Smooth muscle cell (in vitro differentiated cells): ENCODE measurements around the gene ADGRF1. TPM values are rescaled to one million over a fixed set of nuclear protein-coding genes. Genes with fewer than 3 reads are reported as not detected.
A peak's percentile ranks its signal among the peaks of the same experiment; 100 is the strongest.
"Not testable (repeated sequence)": the region's sequence is repeated elsewhere in the genome, so short reads cannot be mapped to it uniquely, and the experiment has no call there.

Source experiments
- DNase-seq: peaks from one replicate; lab custom pipeline; 2025; ENCODE audit not compliant: unreplicated experiment; lab: John Stamatoyannopoulos, UW
- H2AFZ ChIP-seq: fragments of 200-600 bp; sonication (generic); 2 replicates; pipeline ENCODE4 v1.6.0; 2016; ENCODE audit warnings: antibody characterized with exemption, low read depth, mild to moderate bottlenecking
- H3F3A ChIP-seq: fragments of 200-600 bp; sonication (generic); 2 replicates; pipeline ENCODE4 v1.6.0; 2017; ENCODE audit warnings: antibody characterized with exemption, low read depth
- H3K27ac ChIP-seq: fragments of 200-600 bp; sonication (generic); 2 replicates; pipeline ENCODE4 v1.5.1; 2016; ENCODE audit warnings: low read depth, mild to moderate bottlenecking
- H3K27me3 ChIP-seq: fragments of 200-600 bp; sonication (generic); 2 replicates; pipeline ENCODE4 v1.6.1; 2016; ENCODE audit warnings: low read depth, mild to moderate bottlenecking
- H3K36me3 ChIP-seq: fragments of 200-600 bp; sonication (generic); 2 replicates; pipeline ENCODE4 v1.5.1; 2016; ENCODE audit warnings: low read depth
- H3K4me1 ChIP-seq: fragments of 200-600 bp; sonication (generic); 2 replicates; pipeline ENCODE4 v1.5.1; 2016; ENCODE audit warnings: low read depth
- H3K4me2 ChIP-seq: fragments of 200-600 bp; sonication (generic); 2 replicates; pipeline ENCODE4 v1.6.0; 2016; ENCODE audit warnings: mild to moderate bottlenecking
- H3K4me3 ChIP-seq: fragments of 200-600 bp; sonication (generic); 2 replicates; pipeline ENCODE4 v1.5.1; 2016; ENCODE audit warnings: mild to moderate bottlenecking
- H3K79me2 ChIP-seq: fragments of 200-600 bp; sonication (generic); 2 replicates; pipeline ENCODE4 v1.6.0; 2016; ENCODE audit warnings: low read depth, mild to moderate bottlenecking
- H3K9ac ChIP-seq: fragments of 200-600 bp; sonication (generic); 2 replicates; pipeline ENCODE4 v1.6.0; 2016; ENCODE audit warnings: low read depth
- H3K9me3 ChIP-seq: fragments of 200-600 bp; sonication (generic); replicated peaks from 2 replicates; pipeline ENCODE4 v1.5.1; 2016; ENCODE audit warnings: low read depth
- H4K20me1 ChIP-seq: fragments of 200-600 bp; sonication (generic); 2 replicates; pipeline ENCODE4 v1.6.0; 2016; ENCODE audit warnings: low read depth
- CTCF ChIP-seq: fragments of 200-600 bp; sonication (generic); IDR thresholded peaks from 2 replicates; pipeline ENCODE4 v1.5.1; 2017; ENCODE audit warnings: borderline replicate concordance, mild to moderate bottlenecking, antibody characterized with exemption; ENCODE audit not compliant: insufficient read depth, poor library complexity, severe bottlenecking
- WGBS: methylation state at CpG from one replicate; pipeline ENCODE4 v1.1.7; 2016; ENCODE audit warnings: low lambda C conversion rate; 5-methylcytosine and 5-hydroxymethylcytosine counted together
- polyA plus RNA-seq: library from polyadenylated mRNA; unstranded; fragments of >200 nt; fragmentation: Nextera tagmentation; extraction: Ambion mirVana; gene quantifications from 2 replicates; pipeline ENCODE4 v1.2.1, GENCODE V29; 2016
- total RNA-seq: library from RNA; depleted of rRNA; stranded (reverse); fragments of >200 nt; gene quantifications from 2 replicates; pipeline ENCODE4 v1.2.3, GENCODE V29; 2014

ADGRF1 gene
- total and polyA plus RNA-seq, 2 experiments from 2014 or later, result not detected

DNA sequence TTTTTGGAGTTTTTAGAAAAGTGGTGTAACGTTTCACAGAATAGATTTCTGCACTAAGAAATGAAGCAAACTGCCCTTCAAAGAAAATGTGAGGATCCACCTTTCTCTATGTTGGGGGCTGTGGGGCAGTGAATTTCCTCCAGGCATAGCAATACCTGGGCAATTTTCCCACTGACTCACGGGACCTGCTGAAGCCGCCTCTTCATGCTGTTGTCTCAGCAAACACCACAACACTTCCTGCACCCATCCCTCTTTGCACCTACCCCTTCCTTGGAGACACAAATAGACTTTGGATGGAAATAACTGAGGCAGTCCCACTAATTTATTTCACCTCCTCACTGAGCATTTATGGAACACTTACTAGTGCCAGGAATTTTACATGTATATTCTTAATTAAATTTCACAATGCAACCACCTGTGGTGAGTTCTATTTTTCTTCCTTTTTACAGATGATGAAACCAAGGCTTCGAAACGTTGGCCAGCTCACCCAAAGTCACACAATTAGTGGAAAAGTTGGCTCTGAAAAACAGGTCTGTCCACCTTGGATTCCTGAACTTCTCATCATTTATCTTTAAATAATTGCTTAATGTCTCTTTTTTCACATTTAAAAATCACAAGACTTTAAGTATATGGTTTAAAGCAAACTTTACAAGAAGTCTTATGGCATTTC, 17.2 kb upstream of the ADGRF1 start:
- 74% methylated on average over 5 of the region's 5 CpGs for WGBS
- peak overlapping the region; percentile 21 for H3K27ac ChIP-seq

GRCh38 chr6:47057830-47058540, 15.9 kb upstream of the ADGRF1 start:
- no peaks in the 10 kb centered on the region for H3F3A ChIP-seq
- 75% methylated on average over 1 of the region's 1 CpG for WGBS
- H3K4me3 ChIP-seq, result no peak overlapping the region
- no peaks in the 10 kb centered on the region for H3K4me1 ChIP-seq
- no peaks in the 10 kb centered on the region for H3K79me2 ChIP-seq
- H3K9ac ChIP-seq, result no peak overlapping the region
- H2AFZ ChIP-seq, result no peak overlapping the region
- H3K4me2 ChIP-seq, result no peak overlapping the region
- no peaks in the 10 kb centered on the region for H4K20me1 ChIP-seq
- no peak for TF ChIP-seq CTCF
- H3K27ac ChIP-seq, result peak overlapping the region; percentile 29
- no peaks in the 10 kb centered on the region for H3K9me3 ChIP-seq
- H3K27me3 ChIP-seq, result no peaks in the 10 kb centered on the region
- H3K36me3 ChIP-seq, result no peaks in the 10 kb centered on the region
- DNase-seq, result no peak

More for the DNA sequence above, 17.2 kb upstream of the ADGRF1 start:
- Histone ChIP-seq H3K79me2 (no peaks in the 10 kb centered on the region), H2AFZ (no peak overlapping the region), H3K27me3 (no peaks in the 10 kb centered on the region), H3K4me3 (no peak overlapping the region), H3K9me3 (no peaks in the 10 kb centered on the region), H3K4me1 (no peaks in the 10 kb centered on the region), H3K4me2 (no peak overlapping the region), H3K36me3 (no peaks in the 10 kb centered on the region), H3F3A (no peaks in the 10 kb centered on the region), H4K20me1 (no peaks in the 10 kb centered on the region), H3K9ac (no peak overlapping the region)
- DNase-seq, result no peak
- TF ChIP-seq CTCF, result no peak

- TF ChIP-seq CTCF, result no peak
- H2AFZ ChIP-seq, result no peak overlapping the region
- DNase-seq, result no peak
- H3K4me3 ChIP-seq, result no peak overlapping the region
- H3K27ac ChIP-seq, result no peak overlapping the region
- no peak overlapping the region for H3K9ac ChIP-seq
- WGBS, result 90% methylated on average over 2 of the region's 2 CpGs
- no peaks in the 10 kb centered on the region for H3K79me2 ChIP-seq
- H3K9me3 ChIP-seq, result no peaks in the 10 kb centered on the region
- H3K4me2 ChIP-seq, result no peak overlapping the region
- no peaks in the 10 kb centered on the region for H3K27me3 ChIP-seq
- H3K36me3 ChIP-seq, result no peaks in the 10 kb centered on the region
- H4K20me1 ChIP-seq, result no peaks in the 10 kb centered on the region
- no peaks in the 10 kb centered on the region for H3F3A ChIP-seq
- H3K4me1 ChIP-seq, result no peaks in the 10 kb centered on the region
These were observed 14.7 kb upstream of the ADGRF1 start for GRCh38 chr6:47056832-47057231.

DNA sequence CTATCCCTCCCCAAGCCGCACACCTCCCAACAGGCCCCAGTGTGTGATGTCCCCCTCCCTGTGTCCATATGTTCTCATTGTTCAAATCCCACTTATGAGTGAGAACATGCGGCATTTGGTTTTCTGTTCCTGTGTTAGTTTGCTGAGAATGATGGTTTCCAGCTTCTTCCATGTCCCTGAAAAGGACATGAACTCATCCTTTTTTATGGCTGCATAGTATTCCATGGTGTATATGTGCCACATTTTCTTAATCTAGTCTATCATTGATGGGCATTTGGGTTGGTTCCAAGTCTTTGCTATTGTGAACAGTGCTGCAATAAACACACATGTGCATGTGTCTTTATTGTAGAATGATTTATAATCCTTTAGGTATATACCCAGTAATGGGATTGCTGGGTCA, 12.2 kb upstream of the ADGRF1 start:
- not testable (repeated sequence) for H3K79me2 ChIP-seq, H3K4me2 ChIP-seq, DNase-seq, H3K36me3 ChIP-seq, H3K4me1 ChIP-seq, H3F3A ChIP-seq, H3K27me3 ChIP-seq, H3K9ac ChIP-seq, H4K20me1 ChIP-seq, H3K27ac ChIP-seq, H2AFZ ChIP-seq, H3K4me3 ChIP-seq, H3K9me3 ChIP-seq
- 100% methylated on average over 2 of the region's 2 CpGs for WGBS
